Fibroblast of lung (primary cell): ENCODE results near the gene PMEPA1. TPM values are rescaled to one million over a fixed set of nuclear protein-coding genes. Genes with fewer than 3 reads are reported as not detected.

Source experiments
- DNase-seq, 2 donors: peaks; one replicate each; pipeline versions ENCODE4 v3.0.0 to v3.0.0-alpha.2; 2010; ENCODE audit warnings: low read depth in 2 of 2
- H2AFZ ChIP-seq: 2 replicates; pipeline ENCODE4 v1.5.1; 2012; ENCODE audit warnings: low read length, control low read depth, inconsistent platforms
- H3K27ac ChIP-seq: 2 replicates; pipeline ENCODE4 v1.5.1; 2011; ENCODE audit warnings: low read length, control low read depth; ENCODE audit not compliant: insufficient read depth
- H3K27me3 ChIP-seq: 2 replicates; pipeline ENCODE4 v1.5.1; 2011; ENCODE audit warnings: mild to moderate bottlenecking, low read length; ENCODE audit not compliant: control insufficient read depth, insufficient read depth
- H3K36me3 ChIP-seq: 2 replicates; pipeline ENCODE4 v1.5.1; 2011; ENCODE audit warnings: low read length; ENCODE audit not compliant: control insufficient read depth, insufficient read depth
- H3K4me1 ChIP-seq: 2 replicates; pipeline ENCODE4 v1.5.1; 2011; ENCODE audit warnings: low read length; ENCODE audit not compliant: control insufficient read depth, insufficient read depth; ENCODE audit errors: extremely low read depth
- H3K4me2 ChIP-seq: 2 replicates; pipeline ENCODE4 v1.5.1; 2011; ENCODE audit warnings: low read length, control low read depth; ENCODE audit not compliant: insufficient read depth; ENCODE audit errors: extremely low read depth
- H3K4me3 ChIP-seq, 4 experiments: fragments of 200-600 bp in 1 of 4; sonication (generic) in 1 of 4; replicated peaks in 1 of 4; 2 replicates each; pipeline ENCODE4 v1.5.1; 2011 to 2016; ENCODE audit warnings: low read length in 4 of 4, low read depth in 3 of 4, mild to moderate bottlenecking in 3 of 4, control low read depth in 2 of 4, inconsistent platforms in 1 of 4, mixed read lengths in 1 of 4; ENCODE audit not compliant: insufficient read depth in 1 of 4; ENCODE audit errors: control extremely low read depth in 1 of 4
- H3K79me2 ChIP-seq: 2 replicates; pipeline ENCODE4 v1.5.1; 2012; ENCODE audit warnings: mild to moderate bottlenecking, low read length, inconsistent platforms; ENCODE audit not compliant: control insufficient read depth, insufficient read depth
- H3K9ac ChIP-seq: 2 replicates; pipeline ENCODE4 v1.5.1; 2011; ENCODE audit warnings: mild to moderate bottlenecking, low read length, control low read depth; ENCODE audit not compliant: insufficient read depth
- H3K9me3 ChIP-seq: 2 replicates; pipeline ENCODE4 v1.5.1; 2012; ENCODE audit warnings: low read depth, low read length; ENCODE audit not compliant: control insufficient read depth, insufficient read depth
- H4K20me1 ChIP-seq: 2 replicates; pipeline ENCODE4 v1.5.1; 2011; ENCODE audit warnings: low read length; ENCODE audit not compliant: control insufficient read depth, insufficient read depth; ENCODE audit errors: extremely low read depth
- CTCF ChIP-seq, 2 donors: IDR thresholded peaks in 1 of 2; conservative IDR thresholded peaks in 1 of 2; 1 replicate in 1 of 2; 2 replicates in 1 of 2; pipeline ENCODE4 v1.5.1; 2011 to 2012; ENCODE audit warnings: low read length in 2 of 2, control low read depth in 1 of 2, inconsistent platforms in 1 of 2, low read depth in 1 of 2, mild to moderate bottlenecking in 1 of 2
- EZH2 ChIP-seq: IDR thresholded peaks from 2 replicates; pipeline ENCODE4 v1.5.1; 2012; ENCODE audit warnings: low read length, control low read depth, mild to moderate bottlenecking; ENCODE audit errors: missing control alignments
- polyA plus RNA-seq, 2 donors: library from polyadenylated mRNA; depleted of rRNA in 1 of 2; stranded (reverse) in 1 of 2; unstranded in 1 of 2; fragments of >200 nt; gene quantifications; 2 replicates each; pipeline ENCODE4 v1.2.1, GENCODE V29; 2011 to 2012; ENCODE audit warnings: missing spikeins in 1 of 2
- total RNA-seq: library from RNA; depleted of rRNA; stranded (reverse); fragments of >200 nt; gene quantifications from 2 replicates; pipeline ENCODE4 v1.2.1, GENCODE V29; 2014

The PMEPA1 gene
- total and polyA plus RNA-seq, 2 donors (not counting 1 experiment from before 2014, with no cell fraction given) = 0.19 to 0.33 TPM

GRCh38 chr20:57654998-57655808, 54.6 kb downstream of the PMEPA1 start:
- Histone ChIP-seq H4K20me1 (no peaks in the 10 kb centered on the region), H3K4me2 (no peak overlapping the region), H3K4me1 (no peaks in the 10 kb centered on the region), H3K79me2 (no peaks in the 10 kb centered on the region), H3K9me3 (no peaks in the 10 kb centered on the region), H2AFZ (no peak overlapping the region), H3K27ac (no peak overlapping the region), H3K36me3 (no peaks in the 10 kb centered on the region), H3K9ac (no peak overlapping the region), H3K4me3 (no peak overlapping the region), H3K27me3 (no peaks in the 10 kb centered on the region)
- DNase-seq = peak in 1 of 2 donors; percentile 20
- TF ChIP-seq EZH2 (no peak), CTCF (conservative IDR thresholded peaks at IDR 0.05 in 1 of 2, IDR thresholded peaks at IDR 0.05 in 1 of 2; ENCODE audit: low read depth in 1 of 2, low read length in 2 of 2) (no peak)

- H3K27ac ChIP-seq = no peak overlapping the region
- no peaks in the 10 kb centered on the region for H4K20me1 ChIP-seq
- H3K9me3 ChIP-seq = no peaks in the 10 kb centered on the region
- H2AFZ ChIP-seq = no peak overlapping the region
- peak; percentile 82 to 83 for TF ChIP-seq CTCF (conservative IDR thresholded peaks at IDR 0.05 in 1 of 2, IDR thresholded peaks at IDR 0.05 in 1 of 2; ENCODE audit: low read depth in 1 of 2, low read length in 2 of 2)
- TF ChIP-seq EZH2 = no peak
- no peak overlapping the region for H3K4me3 ChIP-seq
- peak; percentile 55 to 66 for DNase-seq
- no peaks in the 10 kb centered on the region for H3K27me3 ChIP-seq
- H3K9ac ChIP-seq = no peak overlapping the region
- H3K36me3 ChIP-seq = no peaks in the 10 kb centered on the region
- no peaks in the 10 kb centered on the region for H3K79me2 ChIP-seq
- H3K4me1 ChIP-seq = no peaks in the 10 kb centered on the region
- no peak overlapping the region for H3K4me2 ChIP-seq
These were observed 55.3 kb downstream of the PMEPA1 start for GRCh38 chr20:57654363-57654997.

- no peak overlapping the region for H3K27ac ChIP-seq
- H3K27me3 ChIP-seq = no peaks in the 10 kb centered on the region
- H3K9me3 ChIP-seq = no peaks in the 10 kb centered on the region
- no peak for TF ChIP-seq EZH2
- no peak for TF ChIP-seq CTCF (conservative IDR thresholded peaks at IDR 0.05 in 1 of 2, IDR thresholded peaks at IDR 0.05 in 1 of 2; ENCODE audit: low read depth in 1 of 2, low read length in 2 of 2)
- no peak overlapping the region for H3K4me2 ChIP-seq
- no peaks in the 10 kb centered on the region for H3K4me1 ChIP-seq
- H2AFZ ChIP-seq = no peak overlapping the region
- H3K79me2 ChIP-seq = no peaks in the 10 kb centered on the region
- H3K36me3 ChIP-seq = no peaks in the 10 kb centered on the region
- no peak for DNase-seq
- no peaks in the 10 kb centered on the region for H4K20me1 ChIP-seq
- H3K4me3 ChIP-seq = no peak overlapping the region
- H3K9ac ChIP-seq = no peak overlapping the region
These were observed 55.9 kb downstream of the PMEPA1 start for GRCh38 chr20:57653910-57654309.
